Vagina (tissue), 2 donors: ENCODE results near the gene SLC4A7. TPM values are rescaled to one million over a fixed set of nuclear protein-coding genes. Genes with fewer than 3 reads are reported as not detected.

ENCODE experiments used
- DNase-seq, 2 donors: peaks; one replicate each; pipeline ENCODE4 v3.0.0-alpha.2; 2017; ENCODE audit errors: extremely low spot score in 2 of 2
- H3K27ac ChIP-seq: fragments of 200-600 bp; sonication (generic); one replicate; pipeline ENCODE4 v1.5.1; 2019
- H3K27me3 ChIP-seq: fragments of 200-600 bp; sonication (generic); one replicate; pipeline ENCODE4 v1.5.1; 2019
- H3K36me3 ChIP-seq, 2 donors: fragments of 200-600 bp; sonication (generic); one replicate each; pipeline ENCODE4 v1.5.1; 2017 to 2019
- H3K4me1 ChIP-seq: fragments of 200-600 bp; sonication (generic); one replicate; pipeline ENCODE4 v1.5.1; 2019
- H3K4me3 ChIP-seq, 2 donors: fragments of 200-600 bp; sonication (generic); 1 replicate in 1 of 2; 2 replicates in 1 of 2; pipeline ENCODE4 v1.5.1; 2016 to 2019
- H3K9me3 ChIP-seq: fragments of 200-600 bp; sonication (generic); one replicate; pipeline ENCODE4 v1.5.1; 2019
- CTCF ChIP-seq, 3 experiments: fragments of 450-650 bp in 2 of 3; fragments of 200-600 bp in 1 of 3; sonication (generic) in 1 of 3; IDR thresholded peaks; one replicate each; pipeline ENCODE4 v1.5.1; 2017 to 2019; ENCODE audit warnings: antibody characterized with exemption in 3 of 3, mild to moderate bottlenecking in 2 of 3, moderate library complexity in 2 of 3
- POLR2A ChIP-seq, 2 donors: fragments of 450-650 bp; IDR thresholded peaks; one replicate each; pipeline ENCODE4 v1.6.1; 2017; ENCODE audit warnings: antibody characterized with exemption in 2 of 2, mild to moderate bottlenecking in 2 of 2, moderate library complexity in 2 of 2
- POLR2AphosphoS5 ChIP-seq, 2 donors: sonication (generic); formaldehyde crosslinking; IDR thresholded peaks; one replicate each; pipeline ENCODE4 v1.9.0; 2017; ENCODE audit warnings: antibody characterized with exemption in 2 of 2, mild to moderate bottlenecking in 2 of 2, low read depth in 1 of 2; ENCODE audit not compliant: insufficient read depth in 1 of 2
- intact Hi-C: fragments of 100-400 bp; cut with DNase I; formaldehyde crosslinking; loops from one replicate; pipeline ENCODE4 v1.15.1; 2023
- total RNA-seq: library from RNA; depleted of rRNA; stranded (reverse); fragments of >200 nt; gene quantifications from one replicate; pipeline ENCODE4 v1.2.3, GENCODE V29; 2016

Gene SLC4A7
- total RNA-seq, 1 donor from 2014 or later: 61.1 TPM

GRCh38 chr3:27526614-27527315 lies 42.6 kb upstream of the SLC4A7 start:
- Histone ChIP-seq H3K9me3 (no peaks in the 10 kb centered on the region), H3K36me3 (no peaks in the 10 kb centered on the region), H3K4me3 (no peak overlapping the region), H3K27ac (no peak overlapping the region), H3K27me3 (no peaks in the 10 kb centered on the region), H3K4me1 (peaks cover 27% of the 10 kb centered on the region)
- intact Hi-C loops: no loop called here
- DNase-seq: no peak
- no peak for TF ChIP-seq POLR2AphosphoS5 (IDR thresholded peaks at IDR 0.05; ENCODE audit: insufficient read depth in 1 of 2, low read depth in 1 of 2)
- TF ChIP-seq POLR2A (IDR thresholded peaks at IDR 0.05): no peak
- TF ChIP-seq CTCF (IDR thresholded peaks at IDR 0.05): no peak

- Histone ChIP-seq H3K27me3 (no peaks in the 10 kb centered on the region), H3K4me1 (peaks cover 37% of the 10 kb centered on the region), H3K36me3 (no peaks in the 10 kb centered on the region), H3K9me3 (no peaks in the 10 kb centered on the region), H3K27ac (peak overlapping the region; percentile 41), H3K4me3 (no peak overlapping the region)
- no peak for DNase-seq
- TF ChIP-seq CTCF (IDR thresholded peaks at IDR 0.05) (no peak), POLR2AphosphoS5 (IDR thresholded peaks at IDR 0.05; ENCODE audit: insufficient read depth in 1 of 2, low read depth in 1 of 2) (no peak), POLR2A (IDR thresholded peaks at IDR 0.05) (no peak)
- intact Hi-C loops: no loop called here
These were observed 37.7 kb upstream of the SLC4A7 start for GRCh38 chr3:27521872-27522265.

GRCh38 chr3:27521179-27521871 lies 37.1 kb upstream of the SLC4A7 start:
- H3K4me1 ChIP-seq: peaks cover 37% of the 10 kb centered on the region
- intact Hi-C loops: no loop called here
- H3K4me3 ChIP-seq: no peak overlapping the region
- DNase-seq: no peak
- no peak for TF ChIP-seq CTCF (IDR thresholded peaks at IDR 0.05)
- TF ChIP-seq POLR2AphosphoS5 (IDR thresholded peaks at IDR 0.05; ENCODE audit: insufficient read depth in 1 of 2, low read depth in 1 of 2): peak; percentile 29 to 85
- TF ChIP-seq POLR2A (IDR thresholded peaks at IDR 0.05): no peak
- H3K27ac ChIP-seq: peak overlapping the region; percentile 41
- no peaks in the 10 kb centered on the region for H3K27me3 ChIP-seq
- H3K36me3 ChIP-seq: no peaks in the 10 kb centered on the region
- no peaks in the 10 kb centered on the region for H3K9me3 ChIP-seq

- no peak for DNase-seq
- intact Hi-C loops: no loop called here
- no peak for TF ChIP-seq POLR2A (IDR thresholded peaks at IDR 0.05)
- no peak for TF ChIP-seq CTCF (IDR thresholded peaks at IDR 0.05)
- no peak overlapping the region for H3K4me3 ChIP-seq
- no peak overlapping the region for H3K27ac ChIP-seq
- H3K27me3 ChIP-seq: no peaks in the 10 kb centered on the region
- H3K9me3 ChIP-seq: no peaks in the 10 kb centered on the region
- no peaks in the 10 kb centered on the region for H3K36me3 ChIP-seq
- H3K4me1 ChIP-seq: no peaks in the 10 kb centered on the region
These were observed 27.7 kb upstream of the SLC4A7 start for GRCh38 chr3:27511724-27512422.
